ENCODE results near the gene CKS2. TPM values are rescaled to one million over a fixed set of nuclear protein-coding genes. Genes with fewer than 3 reads are reported as not detected.
A peak's percentile ranks its signal among the peaks of the same experiment; 100 is the strongest.

The CKS2 gene
- total and polyA plus RNA-seq, 8 donors: 1.4 to 84.0 (median 39.1) TPM; not detected in 2

- H3K9me3 ChIP-seq: no peaks in the 10 kb centered on the region
- H3K27ac ChIP-seq: no peak overlapping the region
- H3K4me3 ChIP-seq: no peak overlapping the region
- peaks cover 69 to 100% (median 100%) of the 10 kb centered on the region in 4 donors for H3K36me3 ChIP-seq
- H3K4me1 ChIP-seq: peaks cover 0 to 20% (median 6%) of the 10 kb centered on the region in 4 donors
- intact Hi-C loops (cut with DNase I; ENCODE audit: low total_unique reads): no loop called here
- DNase-seq: no peak
- 87 to 93% (median 91%) methylated on average over 7 to 8 of the region's 8 CpGs for WGBS, 5 donors
- TF ChIP-seq POLR2A (IDR thresholded peaks at IDR 0.05) (no peak), EP300 (IDR thresholded peaks at IDR 0.05) (no peak), POLR2AphosphoS5 (IDR thresholded peaks at IDR 0.05) (no peak)
- TF ChIP-seq, protein P1, sequence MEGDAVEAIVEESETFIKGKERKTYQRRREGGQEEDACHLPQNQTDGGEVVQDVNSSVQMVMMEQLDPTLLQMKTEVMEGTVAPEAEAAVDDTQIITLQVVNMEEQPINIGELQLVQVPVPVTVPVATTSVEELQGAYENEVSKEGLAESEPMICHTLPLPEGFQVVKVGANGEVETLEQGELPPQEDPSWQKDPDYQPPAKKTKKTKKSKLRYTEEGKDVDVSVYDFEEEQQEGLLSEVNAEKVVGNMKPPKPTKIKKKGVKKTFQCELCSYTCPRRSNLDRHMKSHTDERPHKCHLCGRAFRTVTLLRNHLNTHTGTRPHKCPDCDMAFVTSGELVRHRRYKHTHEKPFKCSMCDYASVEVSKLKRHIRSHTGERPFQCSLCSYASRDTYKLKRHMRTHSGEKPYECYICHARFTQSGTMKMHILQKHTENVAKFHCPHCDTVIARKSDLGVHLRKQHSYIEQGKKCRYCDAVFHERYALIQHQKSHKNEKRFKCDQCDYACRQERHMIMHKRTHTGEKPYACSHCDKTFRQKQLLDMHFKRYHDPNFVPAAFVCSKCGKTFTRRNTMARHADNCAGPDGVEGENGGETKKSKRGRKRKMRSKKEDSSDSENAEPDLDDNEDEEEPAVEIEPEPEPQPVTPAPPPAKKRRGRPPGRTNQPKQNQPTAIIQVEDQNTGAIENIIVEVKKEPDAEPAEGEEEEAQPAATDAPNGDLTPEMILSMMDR (IDR thresholded peaks at IDR 0.05): no peak
- H3K27me3 ChIP-seq: no peaks in the 10 kb centered on the region
Observed at GRCh38 chr9:89357331-89358197, 46.6 kb downstream of the CKS2 start.

- H3K27me3 ChIP-seq: no peaks in the 10 kb centered on the region
- H3K4me1 ChIP-seq: peaks cover 0 to 12% (median 6%) of the 10 kb centered on the region in 4 donors
- intact Hi-C loops (cut with DNase I; ENCODE audit: low total_unique reads): no loop called here
- H3K27ac ChIP-seq: no peak overlapping the region
- peaks cover 68 to 100% (median 99%) of the 10 kb centered on the region in 4 donors for H3K36me3 ChIP-seq
- no peaks in the 10 kb centered on the region for H3K9me3 ChIP-seq
- TF ChIP-seq, protein P1 (IDR thresholded peaks at IDR 0.05): no peak
- TF ChIP-seq POLR2A (IDR thresholded peaks at IDR 0.05) (no peak), POLR2AphosphoS5 (IDR thresholded peaks at IDR 0.05) (no peak), EP300 (IDR thresholded peaks at IDR 0.05) (no peak)
- H3K4me3 ChIP-seq: no peak overlapping the region
- 83 to 88% (median 88%) methylated on average over 2 to 3 of the region's 3 CpGs for WGBS, 5 donors
- DNase-seq: no peak
Observed at GRCh38 chr9:89358376-89358916, 47.5 kb downstream of the CKS2 start.

DNA sequence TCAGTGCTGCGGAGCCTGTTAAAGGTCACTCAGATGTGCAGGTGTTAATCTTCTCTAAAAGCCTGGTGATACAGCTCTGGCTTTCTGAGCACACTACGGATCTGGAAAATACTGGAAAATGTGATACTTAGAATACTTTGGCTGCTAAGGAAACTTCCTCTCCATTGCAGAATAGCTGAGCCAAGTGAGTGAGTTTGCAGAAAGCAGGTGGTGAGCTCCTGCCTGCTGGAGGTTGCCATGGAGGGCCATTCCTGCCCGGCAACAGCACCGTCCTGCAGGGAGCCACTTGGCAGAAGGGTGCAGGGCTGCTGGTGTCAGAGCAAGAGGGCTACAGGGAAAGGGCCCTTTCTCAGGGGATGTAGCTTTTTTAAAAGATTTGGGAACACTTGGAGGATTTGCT, 48.0 kb downstream of the CKS2 start:
- 42 to 63% (median 57%) methylated on average over 4 of the region's 4 CpGs for WGBS, 5 donors
- intact Hi-C loops (cut with DNase I; ENCODE audit: low total_unique reads): no loop called here
- no peaks in the 10 kb centered on the region for H3K27me3 ChIP-seq
- no peak overlapping the region for H3K27ac ChIP-seq
- H3K9me3 ChIP-seq: no peaks in the 10 kb centered on the region
- DNase-seq: peak in 1 of 2 donors; percentile 67
- no peak for TF ChIP-seq EP300 (IDR thresholded peaks at IDR 0.05)
- no peak for TF ChIP-seq POLR2AphosphoS5 (IDR thresholded peaks at IDR 0.05)
- TF ChIP-seq POLR2A (IDR thresholded peaks at IDR 0.05): no peak
- TF ChIP-seq, protein P1 (IDR thresholded peaks at IDR 0.05): no peak
- H3K4me1 ChIP-seq: peaks cover 0 to 12% (median 6%) of the 10 kb centered on the region in 4 donors
- no peak overlapping the region for H3K4me3 ChIP-seq
- H3K36me3 ChIP-seq: peaks cover 63 to 100% (median 96%) of the 10 kb centered on the region in 4 donors

DNA sequence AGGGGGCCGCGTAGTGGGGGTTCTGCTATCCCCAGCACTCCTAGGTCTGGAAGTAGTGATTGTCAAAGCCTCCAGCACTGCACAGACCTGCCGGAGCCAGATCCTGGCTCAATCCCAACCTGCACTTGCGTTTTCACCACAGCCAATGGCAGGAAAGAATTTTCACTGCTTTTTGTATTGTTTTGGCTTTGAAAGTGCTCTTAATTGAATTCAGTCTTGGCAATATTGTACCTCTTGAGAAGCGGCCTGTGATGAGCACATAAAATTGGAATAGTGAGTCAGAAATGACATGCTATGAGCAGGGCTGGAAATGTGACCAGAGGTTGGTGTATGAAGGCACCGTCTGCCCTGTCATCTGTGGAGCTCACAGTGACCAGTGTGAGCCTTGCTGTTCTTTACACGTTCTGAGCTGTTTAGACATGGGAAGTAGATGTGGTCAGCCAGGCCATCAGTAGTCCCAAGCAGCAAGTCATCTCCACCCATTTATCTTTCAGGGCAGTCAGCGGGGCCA, 48.8 kb downstream of the CKS2 start:
- no peak for DNase-seq

More for the DNA sequence above, 48.8 kb downstream of the CKS2 start:
- no peak for TF ChIP-seq POLR2AphosphoS5 (IDR thresholded peaks at IDR 0.05)
- TF ChIP-seq, protein P1 (IDR thresholded peaks at IDR 0.05): no peak
- TF ChIP-seq POLR2A (IDR thresholded peaks at IDR 0.05): no peak
- TF ChIP-seq EP300 (IDR thresholded peaks at IDR 0.05): no peak
- intact Hi-C loops (cut with DNase I; ENCODE audit: low total_unique reads): no loop called here
- Histone ChIP-seq H3K9me3 (no peaks in the 10 kb centered on the region), H3K4me3 (no peak overlapping the region), H3K4me1 (peaks cover 0 to 12% (median 6%) of the 10 kb centered on the region in 4 donors), H3K27ac (peak overlapping the region in 4 of 5 donors; percentile 10 to 20 (median 17)), H3K27me3 (no peaks in the 10 kb centered on the region), H3K36me3 (peaks cover 60 to 96% (median 89%) of the 10 kb centered on the region in 4 donors)
- WGBS, 5 donors: 59 to 74% (median 64%) methylated on average over 7 to 8 of the region's 8 CpGs
